Neural progenitor cell (in vitro differentiated cells): ENCODE data around the gene MPPED2.
A peak's percentile ranks its signal among the peaks of the same experiment; 100 is the strongest.

Experiments used
- EZH2phosphoT487 ChIP-seq: fragments of 200-600 bp; sonication (generic); IDR thresholded peaks from 2 replicates; pipeline ENCODE4 v1.6.1; 2017; ENCODE audit warnings: antibody characterized with exemption
- TF ChIP-seq, protein P1 (sequence below): fragments of 200-600 bp; sonication (generic); IDR thresholded peaks from 2 replicates; pipeline ENCODE4 v1.5.1; 2017; ENCODE audit warnings: antibody characterized with exemption, mild to moderate bottlenecking

- TF ChIP-seq, protein P1, sequence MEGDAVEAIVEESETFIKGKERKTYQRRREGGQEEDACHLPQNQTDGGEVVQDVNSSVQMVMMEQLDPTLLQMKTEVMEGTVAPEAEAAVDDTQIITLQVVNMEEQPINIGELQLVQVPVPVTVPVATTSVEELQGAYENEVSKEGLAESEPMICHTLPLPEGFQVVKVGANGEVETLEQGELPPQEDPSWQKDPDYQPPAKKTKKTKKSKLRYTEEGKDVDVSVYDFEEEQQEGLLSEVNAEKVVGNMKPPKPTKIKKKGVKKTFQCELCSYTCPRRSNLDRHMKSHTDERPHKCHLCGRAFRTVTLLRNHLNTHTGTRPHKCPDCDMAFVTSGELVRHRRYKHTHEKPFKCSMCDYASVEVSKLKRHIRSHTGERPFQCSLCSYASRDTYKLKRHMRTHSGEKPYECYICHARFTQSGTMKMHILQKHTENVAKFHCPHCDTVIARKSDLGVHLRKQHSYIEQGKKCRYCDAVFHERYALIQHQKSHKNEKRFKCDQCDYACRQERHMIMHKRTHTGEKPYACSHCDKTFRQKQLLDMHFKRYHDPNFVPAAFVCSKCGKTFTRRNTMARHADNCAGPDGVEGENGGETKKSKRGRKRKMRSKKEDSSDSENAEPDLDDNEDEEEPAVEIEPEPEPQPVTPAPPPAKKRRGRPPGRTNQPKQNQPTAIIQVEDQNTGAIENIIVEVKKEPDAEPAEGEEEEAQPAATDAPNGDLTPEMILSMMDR: peak; percentile 28
- no peak for TF ChIP-seq EZH2phosphoT487
These were observed 31.6 kb upstream of the MPPED2 start for GRCh38 chr11:30617762-30618161.
